GM21381 (cell line): ENCODE results near the gene CCNB2.

Experiments
- ATAC-seq: cut with Tn5 transposase; IDR thresholded peaks from one replicate; pipeline ENCODE4 v1.9.1; 2021; ENCODE audit warnings: mild to moderate bottlenecking, moderate library complexity; ENCODE audit not compliant: unreplicated experiment

Gene CCNB2

GRCh38 chr15:59165726-59166125 lies 60.8 kb downstream of the CCNB2 start:
- no peak for ATAC-seq

- no peak for ATAC-seq
Observed at GRCh38 chr15:59166166-59166565, 61.2 kb downstream of the CCNB2 start.

- no peak for ATAC-seq
Observed at GRCh38 chr15:59166601-59167265, 61.8 kb downstream of the CCNB2 start.

GRCh38 chr15:59168536-59168935 lies 63.6 kb downstream of the CCNB2 start:
- ATAC-seq, result no peak

GRCh38 chr15:59169251-59169708 lies 64.3 kb downstream of the CCNB2 start:
- ATAC-seq, result no peak

- ATAC-seq, result no peak
Observed at GRCh38 chr15:59170295-59171066, 65.5 kb downstream of the CCNB2 start.

- no peak for ATAC-seq
Observed at GRCh38 chr15:59171067-59171397, 66.1 kb downstream of the CCNB2 start.

GRCh38 chr15:59172289-59172901 lies 67.4 kb downstream of the CCNB2 start:
- ATAC-seq, result no peak

GRCh38 chr15:59173194-59173593 lies 68.2 kb downstream of the CCNB2 start:
- no peak for ATAC-seq

GRCh38 chr15:59174151-59174834 lies 69.3 kb downstream of the CCNB2 start:
- no peak for ATAC-seq
